IPS DF 4.7 (cell line): ENCODE data around the gene BAX.

Experiments
- DNase-seq: peaks from one replicate; pipeline ENCODE4 v3.0.0-alpha.2; 2013; ENCODE audit warnings: low spot score; ENCODE audit errors: extremely low read depth

BAX gene

DNA sequence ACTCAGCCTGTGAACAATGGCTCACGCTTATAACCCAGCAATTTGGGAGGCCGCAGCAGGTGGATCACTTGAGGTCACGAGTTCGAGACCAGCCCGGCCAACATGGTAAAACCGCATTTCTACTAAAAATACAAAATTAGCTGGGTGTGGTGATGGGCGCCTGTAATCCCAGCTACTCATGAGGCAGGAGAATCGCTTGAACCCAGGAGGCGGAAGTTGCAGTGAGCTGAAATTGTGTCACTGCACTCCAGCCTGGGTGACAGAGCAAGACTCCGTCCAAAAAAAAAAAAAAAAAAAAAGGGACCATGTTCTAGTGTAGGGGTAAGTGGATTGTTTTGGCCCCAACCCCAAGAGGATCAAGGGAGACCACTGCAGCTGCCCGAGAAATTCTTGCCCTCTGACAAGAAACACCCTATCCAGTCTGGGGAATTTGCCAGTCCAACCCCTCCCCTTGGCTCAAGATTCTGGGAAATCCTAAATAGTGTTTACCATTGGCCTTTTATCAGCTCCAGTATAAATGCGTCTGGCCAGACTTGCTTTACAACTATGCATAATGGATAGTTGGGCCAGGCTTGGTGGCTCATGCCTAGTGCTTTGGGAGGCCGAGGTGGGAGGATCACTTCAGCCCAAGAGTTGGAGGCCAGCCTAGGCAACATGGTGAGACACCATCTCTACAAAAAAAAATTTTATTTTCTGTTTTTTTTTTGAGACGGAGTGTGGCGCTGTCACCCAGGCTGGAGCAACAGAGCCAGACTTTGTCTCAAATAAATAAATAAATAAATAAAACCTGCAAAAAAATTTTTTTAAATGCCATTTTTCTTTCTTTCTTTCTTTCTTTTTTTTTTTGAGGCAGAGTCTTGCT lies 26.3 kb upstream of the BAX start:
- no peak for DNase-seq

DNA sequence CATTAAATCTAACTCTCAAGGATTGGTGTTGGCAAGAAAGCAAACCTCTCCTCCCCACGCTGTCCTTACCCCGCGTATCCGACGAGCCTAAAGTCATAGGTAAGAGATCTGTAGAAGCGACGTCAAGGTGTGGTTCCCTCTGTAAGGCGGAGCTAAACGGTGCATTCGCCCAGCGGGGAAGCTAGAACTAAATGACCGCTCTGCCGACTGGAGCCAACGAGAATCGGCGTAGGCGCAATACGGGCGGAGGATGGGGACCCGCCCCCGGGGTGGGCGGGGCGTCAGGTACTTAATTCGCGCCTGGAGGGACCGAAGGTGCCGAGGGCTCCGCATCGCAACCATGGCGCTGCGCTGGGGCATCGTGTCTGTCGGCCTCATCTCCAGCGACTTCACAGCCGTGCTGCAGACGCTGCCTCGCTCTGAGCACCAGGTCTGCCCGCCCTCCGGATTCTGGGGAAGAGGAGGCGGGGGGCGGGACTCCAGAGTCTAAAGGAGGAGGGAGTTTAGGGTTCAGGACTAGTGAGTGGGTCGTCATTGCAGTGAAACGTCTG lies 21.2 kb upstream of the BAX start, which contains the start of gene DHDH:
Gene DHDH (plus strand): TSS at position 318 of the 551 bp plus-strand sequence. CDS start 23 bp downstream, at position 341.
- DNase-seq: peak; percentile 94

DNA sequence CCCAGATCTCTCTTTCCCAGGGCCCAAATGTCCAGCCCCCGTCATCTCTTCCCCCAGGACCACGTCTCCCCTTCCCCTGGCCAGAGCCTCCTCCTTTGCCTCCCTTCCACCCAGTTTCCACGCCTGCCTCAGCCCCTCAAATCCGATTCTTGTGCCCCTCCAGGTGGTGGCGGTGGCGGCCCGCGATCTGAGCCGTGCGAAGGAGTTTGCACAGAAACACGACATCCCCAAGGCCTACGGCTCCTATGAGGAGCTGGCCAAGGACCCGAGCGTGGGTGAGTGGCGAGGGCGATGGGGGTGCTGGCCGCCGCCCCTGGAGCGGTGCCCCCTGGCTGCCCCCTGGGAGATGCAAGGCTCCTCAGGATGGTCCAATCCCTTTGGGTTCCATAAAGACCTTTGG lies 19.8 kb upstream of the BAX start:
- DNase-seq: no peak

DNA sequence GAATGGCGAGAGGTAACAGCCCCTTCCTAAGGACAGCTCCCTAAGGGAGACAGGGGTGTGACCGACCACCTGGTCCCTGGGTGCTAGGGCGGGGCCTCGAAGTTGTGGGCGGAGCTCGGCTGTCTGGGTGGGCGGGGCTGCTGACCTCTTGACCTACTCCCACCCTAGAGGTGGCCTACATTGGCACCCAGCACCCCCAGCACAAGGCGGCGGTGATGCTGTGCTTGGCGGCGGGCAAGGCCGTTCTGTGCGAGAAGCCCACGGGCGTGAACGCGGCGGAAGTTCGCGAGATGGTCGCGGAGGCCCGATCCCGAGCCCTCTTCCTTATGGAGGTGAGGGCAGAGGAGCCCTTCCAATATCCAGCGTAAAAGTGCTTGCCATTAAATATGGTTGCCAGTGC lies 18.8 kb upstream of the BAX start:
- no peak for DNase-seq

DNA sequence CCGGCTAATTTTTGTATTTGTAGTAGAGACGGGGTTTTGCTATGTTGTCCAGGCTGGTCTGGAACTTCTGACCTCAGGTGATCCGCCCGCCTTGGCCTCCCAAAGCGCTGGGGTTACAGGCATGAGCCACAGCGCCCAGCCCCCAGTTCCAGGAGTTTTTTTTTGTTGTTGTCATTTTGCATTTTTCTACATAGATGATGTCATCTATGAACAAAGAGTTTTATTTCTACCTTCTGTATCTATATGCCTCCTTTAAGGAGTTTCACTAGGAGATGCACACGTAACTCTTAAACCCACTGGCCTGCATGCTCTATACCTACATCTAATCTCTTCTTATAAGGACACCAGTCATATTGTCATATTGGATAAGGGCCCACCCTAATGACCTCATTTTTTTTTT lies 16.4 kb upstream of the BAX start:
- DNase-seq: no peak

DNA sequence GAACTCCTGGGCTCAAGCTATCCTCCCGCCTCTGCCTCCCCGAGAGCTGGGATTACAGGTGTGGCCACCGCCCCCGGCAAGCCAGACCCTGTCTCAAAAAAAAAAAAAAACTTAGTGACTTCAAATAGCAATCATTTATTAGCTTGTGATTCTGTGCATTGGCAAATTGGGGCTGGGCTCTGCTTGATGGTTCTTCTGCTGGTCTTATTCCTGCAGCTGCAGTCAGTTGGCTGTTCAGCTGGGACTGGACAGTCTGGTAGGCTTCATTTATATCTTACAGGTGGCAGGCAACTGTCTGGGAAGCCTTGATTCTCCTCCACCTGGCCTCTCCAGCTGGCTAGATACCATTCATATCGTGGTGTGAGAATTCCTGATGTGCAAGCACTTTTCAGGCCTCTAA lies 13.8 kb upstream of the BAX start:
- DNase-seq: no peak

DNA sequence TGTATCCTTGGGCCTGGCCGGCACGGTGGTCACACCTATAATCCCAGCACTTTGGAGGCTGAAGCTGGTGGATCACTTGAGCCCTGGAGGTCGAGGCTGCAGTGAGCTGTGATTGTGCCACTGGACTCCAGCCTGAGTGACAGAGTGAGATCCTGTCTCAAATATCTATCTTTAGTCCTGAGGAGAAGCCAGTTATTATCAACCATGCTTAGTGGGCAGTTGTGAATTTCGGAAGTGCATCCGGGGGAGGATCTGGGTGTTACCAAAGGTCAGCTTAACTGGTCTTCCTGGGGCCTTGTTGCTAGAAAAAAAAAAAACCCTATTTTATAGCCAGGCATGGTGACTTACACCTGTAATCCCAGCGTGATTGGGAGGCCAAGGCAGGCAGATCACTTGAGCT lies 11.6 kb upstream of the BAX start:
- DNase-seq: no peak

DNA sequence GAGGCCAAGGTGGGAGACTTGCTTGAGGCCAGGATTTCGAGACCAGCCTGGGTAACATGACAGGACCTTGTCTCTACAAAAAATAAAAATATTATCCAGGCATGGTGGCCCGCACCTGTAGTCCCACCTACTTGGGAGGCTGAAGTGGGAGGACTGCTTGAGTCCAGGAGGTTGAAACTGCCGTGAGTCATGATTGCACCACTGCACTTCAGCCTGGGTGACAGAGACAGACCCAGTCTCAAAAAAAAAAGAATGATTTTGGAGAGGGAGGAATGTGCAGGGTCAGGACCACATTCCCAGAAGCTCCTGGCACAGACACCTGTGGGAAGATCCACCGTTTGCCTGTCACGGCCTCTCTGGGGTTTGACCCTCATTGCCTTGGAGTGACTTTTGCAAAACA lies 9.3 kb upstream of the BAX start:
- DNase-seq: no peak

DNA sequence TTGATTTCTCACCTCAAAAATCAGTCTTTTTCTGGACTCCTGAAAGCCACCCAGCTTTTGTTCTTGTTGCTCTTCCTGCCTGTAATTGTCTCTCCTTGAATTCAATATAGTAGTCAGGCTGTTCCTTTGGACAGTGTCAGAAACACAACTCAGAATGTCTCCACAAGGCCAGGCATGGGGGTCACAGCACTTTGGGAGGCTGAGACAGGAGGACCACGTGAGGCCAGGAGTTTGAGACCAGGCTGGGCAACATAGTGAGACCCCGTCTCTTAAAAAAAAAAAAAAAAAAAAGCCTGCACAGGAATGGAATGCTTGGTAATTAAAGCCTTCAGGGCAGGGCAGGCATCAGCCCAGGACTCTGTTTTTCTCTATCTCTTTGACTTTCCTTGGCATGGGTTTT lies 8.9 kb upstream of the BAX start:
- no peak for DNase-seq

DNA sequence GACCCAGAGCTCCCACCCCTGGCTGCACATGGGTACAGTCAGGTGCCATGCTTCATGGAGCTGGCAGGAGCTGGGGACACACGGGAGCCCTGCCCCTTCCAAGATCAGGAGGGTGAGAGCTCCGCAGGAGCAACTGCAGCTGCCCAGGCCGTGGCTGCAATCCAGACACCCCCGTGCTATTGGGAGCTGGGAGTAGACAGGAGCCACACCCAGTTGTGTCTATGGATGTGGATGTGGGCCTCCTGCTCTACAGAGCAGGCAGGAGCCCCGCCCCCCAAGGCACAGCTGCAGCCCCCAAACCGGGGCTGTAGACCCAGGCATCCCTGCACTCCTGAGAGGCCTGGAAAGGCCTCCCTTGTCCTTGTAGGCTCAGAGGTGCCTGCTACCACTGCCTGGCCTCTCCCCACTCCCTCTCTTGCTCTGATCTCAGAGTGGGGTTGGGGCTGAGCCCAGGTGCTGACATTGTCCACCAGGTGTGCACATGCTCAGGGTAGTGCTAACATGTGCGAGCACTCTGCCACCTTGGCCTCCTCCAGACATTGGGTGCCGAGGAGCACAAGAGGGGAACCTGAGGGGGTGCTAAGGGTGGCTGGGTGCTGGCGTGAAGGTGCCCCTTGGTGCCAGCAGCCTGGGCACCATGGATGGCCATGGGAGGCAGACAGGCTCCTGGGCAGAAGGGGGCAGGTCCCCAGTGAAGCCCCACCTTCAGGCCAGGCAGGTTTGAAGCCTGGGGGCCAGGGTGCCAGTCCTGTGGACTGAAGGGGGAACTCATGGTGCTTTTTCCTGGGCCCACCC lies 8.0 kb upstream of the BAX start:
- no peak for DNase-seq

DNA sequence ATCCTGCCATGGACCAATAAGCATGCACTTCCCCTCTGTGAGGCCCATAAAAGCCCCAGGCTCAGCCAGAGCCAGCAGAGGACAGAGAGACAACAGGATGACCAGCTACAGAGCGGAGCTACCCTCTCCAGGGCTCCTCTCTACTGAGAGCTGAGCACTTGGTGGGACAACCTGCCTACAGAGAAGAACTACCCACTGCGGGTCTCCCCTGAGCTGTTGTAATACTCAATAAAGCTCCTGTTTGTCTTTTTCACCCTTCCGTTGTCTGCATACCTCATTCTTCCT lies 7.5 kb upstream of the BAX start:
- DNase-seq: no peak

DNA sequence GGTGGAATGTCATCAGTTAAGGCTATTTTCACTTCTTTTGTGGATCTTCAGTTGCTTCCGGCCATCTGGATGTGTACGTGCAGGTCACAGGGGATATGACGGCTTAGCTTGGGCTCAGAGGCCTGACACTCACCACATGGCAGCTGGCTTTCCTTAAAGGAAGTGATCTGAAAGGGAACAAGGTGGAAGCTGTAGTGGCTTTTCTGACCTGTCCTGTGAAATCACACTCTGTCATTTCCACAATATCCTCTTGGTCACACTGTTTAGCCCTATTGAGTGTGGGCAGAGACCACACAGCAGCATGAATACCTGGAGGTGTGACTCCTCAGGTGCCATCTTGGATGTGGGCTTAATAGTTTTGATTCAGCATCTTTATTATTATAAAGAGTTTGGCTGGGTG lies 4.5 kb upstream of the BAX start:
- DNase-seq: no peak

DNA sequence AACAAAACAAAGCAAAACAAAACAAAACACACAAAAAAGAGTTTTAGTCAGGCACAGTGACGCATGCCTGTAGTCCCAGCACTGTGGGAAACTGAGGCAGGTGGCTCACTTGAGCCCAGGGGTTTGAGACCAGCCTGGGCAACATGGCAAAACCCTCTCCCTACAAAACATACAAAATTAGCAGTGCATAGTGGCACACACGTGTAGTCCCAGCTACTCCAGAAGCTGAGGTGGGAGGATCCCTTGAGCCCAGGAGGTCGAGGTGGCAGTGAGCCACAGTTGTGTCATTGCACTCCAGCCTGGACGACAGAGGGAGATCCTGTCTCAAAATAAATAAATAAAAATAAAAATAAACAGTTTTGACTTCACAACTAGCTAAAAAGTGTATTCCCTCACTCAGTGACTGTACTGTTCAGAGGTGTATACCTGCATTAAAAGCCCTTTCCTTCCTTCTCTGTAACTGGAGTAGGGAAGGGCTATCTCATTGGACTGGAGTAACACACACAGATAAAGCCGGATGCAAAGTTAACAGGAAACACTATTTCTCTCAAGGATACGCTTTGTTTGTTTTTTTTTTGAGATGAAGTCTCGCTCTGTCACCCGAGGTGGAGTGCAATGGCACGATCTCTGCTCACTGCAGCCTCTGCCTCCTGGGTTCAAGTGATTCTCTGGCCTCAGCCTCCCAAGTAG lies 3.7 kb upstream of the BAX start:
- DNase-seq: no peak

DNA sequence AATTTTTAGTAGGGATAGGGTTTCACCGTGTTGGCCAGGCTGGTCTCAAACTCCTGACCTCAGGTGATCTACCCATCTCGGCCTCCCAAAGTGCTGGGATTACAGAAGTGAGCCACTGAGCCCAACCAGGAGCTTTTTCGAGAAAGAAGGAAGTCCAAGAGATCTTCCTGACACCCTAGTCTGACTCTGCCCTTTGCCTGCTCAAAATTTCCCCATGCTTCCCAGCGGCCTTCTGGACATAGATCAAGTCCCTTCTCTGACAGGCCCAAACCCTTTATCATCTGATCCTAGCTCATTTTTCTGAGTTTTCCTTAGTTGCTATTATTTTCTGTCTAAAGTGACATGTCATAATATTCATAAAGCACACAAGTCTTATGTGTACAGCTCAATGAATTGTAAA lies 1.5 kb upstream of the BAX start:
- no peak for DNase-seq

DNA sequence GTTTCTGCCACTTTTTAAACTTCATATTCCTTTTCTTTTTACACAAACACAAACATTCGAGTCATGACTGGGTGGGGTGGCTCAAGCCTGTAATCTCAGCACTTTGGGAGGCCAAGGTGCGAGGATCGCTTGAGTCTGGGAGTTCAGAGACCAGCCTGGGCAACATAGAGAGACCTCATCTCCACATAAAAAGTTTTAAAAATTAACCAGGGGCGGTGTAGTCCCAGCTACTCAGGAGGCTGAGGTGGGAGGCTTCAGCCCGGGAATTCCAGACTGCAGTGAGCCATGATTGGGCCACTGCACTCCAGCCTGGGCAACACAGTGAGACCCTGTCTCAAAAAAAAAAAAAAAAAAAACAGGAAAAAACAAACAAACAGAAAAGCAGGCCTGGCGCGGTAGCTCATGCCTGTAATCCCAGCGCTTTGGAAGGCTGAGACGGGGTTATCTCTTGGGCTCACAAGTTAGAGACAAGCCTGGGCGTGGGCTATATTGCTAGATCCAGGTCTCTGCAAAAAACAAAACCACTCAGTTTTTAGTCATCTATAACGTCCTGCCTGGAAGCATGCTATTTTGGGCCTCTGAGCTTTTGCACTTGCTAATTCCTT lies 583 bp upstream of the BAX start:
- no peak for DNase-seq

DNA sequence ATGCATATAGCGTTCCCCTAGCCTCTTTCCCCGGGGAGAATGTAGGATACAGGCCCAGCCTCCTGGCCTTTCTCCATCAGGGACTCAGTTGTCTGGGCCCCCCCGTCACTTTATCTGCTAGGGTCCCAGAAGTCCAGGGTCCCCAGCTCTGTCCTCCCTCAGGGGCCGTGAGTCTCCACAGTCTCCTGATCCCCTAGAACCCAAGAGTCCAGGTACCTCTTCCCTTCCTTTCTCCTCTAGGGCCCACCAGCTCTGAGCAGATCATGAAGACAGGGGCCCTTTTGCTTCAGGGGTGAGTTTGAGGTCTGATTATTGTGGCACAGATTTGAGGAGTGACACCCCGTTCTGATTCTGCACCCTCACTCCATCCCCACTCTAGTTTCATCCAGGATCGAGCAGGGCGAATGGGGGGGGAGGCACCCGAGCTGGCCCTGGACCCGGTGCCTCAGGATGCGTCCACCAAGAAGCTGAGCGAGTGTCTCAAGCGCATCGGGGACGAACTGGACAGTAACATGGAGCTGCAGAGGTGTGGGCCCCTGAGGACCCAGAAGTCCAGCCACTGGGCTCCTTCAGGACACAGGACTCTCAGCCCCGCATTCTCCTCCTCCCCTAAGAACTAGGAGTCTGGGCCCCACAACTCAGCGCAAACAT lies 758 bp downstream of the BAX start:
- DNase-seq: no peak

DNA sequence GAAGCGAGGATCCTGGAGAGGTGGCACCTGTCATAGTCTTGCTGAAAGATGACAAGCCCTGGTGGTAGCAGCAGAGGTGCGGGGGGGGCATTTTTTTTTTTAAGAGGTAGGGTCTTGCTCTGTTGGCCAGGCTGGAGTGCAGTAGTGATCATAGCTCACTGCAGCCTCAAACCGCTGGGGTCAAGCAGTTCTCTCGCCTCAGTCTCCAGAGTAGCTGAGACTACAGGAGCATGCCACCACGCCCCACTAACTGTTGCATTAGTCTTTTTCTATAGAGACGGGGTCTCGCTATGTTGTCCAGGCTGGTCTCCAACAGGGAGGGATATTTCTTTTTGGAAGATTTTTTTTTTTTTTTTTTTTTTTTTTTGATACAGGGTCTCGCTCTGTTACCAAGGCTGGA lies 3.3 kb downstream of the BAX start:
- DNase-seq: no peak

DNA sequence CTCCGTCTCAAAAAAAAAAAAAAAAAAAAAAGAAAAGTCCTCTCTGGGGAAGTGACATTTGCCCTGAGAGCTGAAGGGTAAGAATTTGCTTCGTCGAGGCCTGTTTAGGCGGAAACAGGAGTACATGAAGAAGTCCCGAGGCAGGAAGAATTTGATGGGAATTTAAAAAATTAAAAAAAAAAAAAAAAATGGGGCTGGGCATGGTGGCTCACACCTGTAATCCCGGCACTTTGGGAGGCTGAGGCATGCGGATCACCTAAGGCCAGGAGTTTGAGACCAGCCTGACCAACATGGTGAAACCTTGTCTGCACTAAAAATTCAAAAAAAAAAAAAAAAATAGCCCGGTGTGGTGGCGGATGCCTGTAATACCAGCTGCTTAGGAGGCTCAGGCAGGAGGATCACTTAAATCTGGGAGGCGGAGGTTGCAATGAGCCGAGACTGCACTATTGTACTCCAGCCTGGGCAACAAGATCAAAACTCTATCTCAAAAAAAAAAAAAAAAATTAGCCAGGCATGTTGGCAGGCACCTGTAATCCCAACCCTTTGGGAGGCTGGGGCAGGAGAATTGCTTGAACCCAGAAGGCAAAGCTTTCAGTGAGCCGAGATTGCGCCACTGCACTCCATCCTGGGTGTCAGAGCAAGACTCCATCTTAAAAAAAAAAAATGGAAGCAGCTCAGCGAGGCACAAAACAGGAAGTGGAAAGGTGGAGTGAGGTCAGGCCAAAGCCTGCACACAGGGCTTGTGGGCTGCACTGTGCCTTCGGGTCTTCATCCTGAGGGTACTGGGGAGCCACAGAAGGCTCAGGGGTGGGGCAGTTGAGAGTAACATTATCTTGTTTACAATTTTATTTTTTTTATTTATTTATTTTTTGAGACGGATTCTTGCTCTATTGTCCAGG lies 4.9 kb downstream of the BAX start:
- no peak for DNase-seq

DNA sequence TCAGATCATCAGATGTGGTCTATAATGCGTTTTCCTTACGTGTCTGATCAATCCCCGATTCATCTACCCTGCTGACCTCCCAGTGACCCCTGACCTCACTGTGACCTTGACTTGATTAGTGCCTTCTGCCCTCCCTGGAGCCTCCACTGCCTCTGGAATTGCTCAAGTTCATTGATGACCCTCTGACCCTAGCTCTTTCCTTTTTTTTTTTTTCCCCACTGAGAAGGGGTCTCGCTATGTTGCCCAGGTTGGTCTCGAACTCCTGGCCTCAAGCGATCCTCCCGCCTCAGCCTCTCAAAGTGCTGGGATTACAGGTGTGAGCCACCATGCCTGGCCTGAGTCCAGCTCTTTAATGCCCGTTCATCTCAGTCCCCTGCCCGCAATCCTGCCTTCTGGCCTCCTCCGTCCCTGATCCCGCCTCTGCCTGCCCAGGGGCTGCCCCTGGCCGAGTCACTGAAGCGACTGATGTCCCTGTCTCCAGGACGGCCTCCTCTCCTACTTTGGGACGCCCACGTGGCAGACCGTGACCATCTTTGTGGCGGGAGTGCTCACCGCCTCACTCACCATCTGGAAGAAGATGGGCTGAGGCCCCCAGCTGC lies 6.5 kb downstream of the BAX start:
- DNase-seq: no peak

DNA sequence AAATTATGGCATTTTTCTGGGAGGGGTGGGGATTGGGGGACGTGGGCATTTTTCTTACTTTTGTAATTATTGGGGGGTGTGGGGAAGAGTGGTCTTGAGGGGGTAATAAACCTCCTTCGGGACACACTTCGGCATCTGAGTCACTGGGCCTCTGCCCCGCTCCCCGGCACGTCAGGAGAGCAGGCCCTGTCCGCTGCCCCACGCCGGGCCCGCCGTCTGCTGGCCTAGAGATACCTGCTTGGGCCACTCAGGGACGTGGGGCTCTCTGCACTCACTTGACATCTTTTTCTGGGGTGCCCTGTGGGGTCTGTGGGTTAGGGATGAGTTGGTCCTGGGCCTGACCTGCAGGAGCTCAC lies 7.0 kb downstream of the BAX start:
- no peak for DNase-seq
